ENCODE data around the gene NAV2.
A peak's percentile ranks its signal among the peaks of the same experiment; 100 is the strongest.
"Not testable (repeated sequence)": the region's sequence is repeated elsewhere in the genome, so short reads cannot be mapped to it uniquely, and the experiment has no call there.

NAV2 gene

GRCh38 chr11:20081336-20081735, 368.7 kb downstream of the NAV2 start:
- DNase-seq (ENCODE audit: low read depth, low spot score), result no peak

GRCh38 chr11:20083877-20084276, 371.2 kb downstream of the NAV2 start:
- not testable (repeated sequence) for DNase-seq (ENCODE audit: low read depth, low spot score)

DNA sequence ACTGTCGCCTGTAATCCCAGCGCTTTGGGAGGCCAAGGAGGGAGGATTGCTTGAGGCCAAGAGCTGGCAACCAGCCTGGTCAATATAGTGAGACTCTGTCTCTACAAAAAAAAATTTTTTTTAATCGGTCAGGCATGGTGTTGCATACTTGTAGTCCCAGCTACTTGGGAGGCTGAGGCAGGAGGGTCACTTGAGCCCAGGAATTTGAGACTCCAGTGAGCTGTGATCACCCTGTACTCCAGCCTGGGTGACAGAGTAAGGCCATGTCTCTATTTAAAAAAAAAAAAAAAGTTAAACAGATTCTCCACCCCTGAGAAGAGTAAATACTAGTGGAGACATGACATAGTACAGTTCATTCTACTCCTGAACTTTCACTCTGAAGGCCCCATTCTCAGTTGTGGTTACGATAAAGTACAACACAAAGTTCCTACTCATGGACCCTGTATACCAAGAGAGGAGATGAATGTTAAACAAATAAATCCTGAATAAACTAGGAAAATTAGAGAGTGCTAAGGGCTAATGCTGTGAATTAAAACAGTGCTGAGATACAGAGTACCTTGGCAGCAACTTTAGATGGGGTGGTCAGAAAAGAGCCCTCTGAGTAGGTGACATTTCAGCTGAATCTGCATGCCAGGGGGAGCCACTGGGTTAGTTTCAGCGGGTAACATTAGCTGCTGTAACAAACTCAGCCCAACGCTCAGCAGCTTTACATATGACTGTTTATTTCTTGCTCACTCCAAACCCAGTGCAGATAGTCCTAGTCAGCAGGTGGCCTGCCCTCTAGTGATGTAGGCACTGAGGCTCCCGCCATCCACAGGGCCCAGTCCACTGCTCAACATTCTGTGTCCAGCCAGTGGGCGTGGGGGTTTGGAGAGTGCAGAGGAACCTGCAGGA, 372.5 kb downstream of the NAV2 start:
- no peak for DNase-seq (ENCODE audit: low read depth, low spot score)

GRCh38 chr11:20085918-20086317, 373.3 kb downstream of the NAV2 start:
- DNase-seq (ENCODE audit: low read depth, low spot score), result no peak

DNA sequence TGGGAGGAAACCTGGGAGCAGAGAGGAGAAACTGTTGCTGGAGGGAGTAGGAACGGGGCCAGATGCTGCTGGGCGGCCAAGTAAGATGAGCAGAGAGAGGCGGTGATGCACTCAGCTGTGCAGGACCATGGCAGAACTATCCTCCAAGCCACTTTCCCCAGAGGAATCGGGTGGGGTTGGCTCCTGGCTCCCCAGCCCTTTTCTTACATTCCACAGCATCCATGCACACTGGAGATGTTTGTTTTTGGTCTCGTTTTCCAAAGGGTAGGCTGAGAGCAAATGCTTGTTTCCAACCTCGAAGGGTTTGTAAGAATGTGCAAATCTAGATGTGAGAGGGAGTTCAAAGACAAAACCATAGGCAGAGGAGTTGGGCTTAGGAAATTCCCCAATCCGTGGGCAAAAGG, 374.5 kb downstream of the NAV2 start:
- no peak for DNase-seq (ENCODE audit: low read depth, low spot score)

DNA sequence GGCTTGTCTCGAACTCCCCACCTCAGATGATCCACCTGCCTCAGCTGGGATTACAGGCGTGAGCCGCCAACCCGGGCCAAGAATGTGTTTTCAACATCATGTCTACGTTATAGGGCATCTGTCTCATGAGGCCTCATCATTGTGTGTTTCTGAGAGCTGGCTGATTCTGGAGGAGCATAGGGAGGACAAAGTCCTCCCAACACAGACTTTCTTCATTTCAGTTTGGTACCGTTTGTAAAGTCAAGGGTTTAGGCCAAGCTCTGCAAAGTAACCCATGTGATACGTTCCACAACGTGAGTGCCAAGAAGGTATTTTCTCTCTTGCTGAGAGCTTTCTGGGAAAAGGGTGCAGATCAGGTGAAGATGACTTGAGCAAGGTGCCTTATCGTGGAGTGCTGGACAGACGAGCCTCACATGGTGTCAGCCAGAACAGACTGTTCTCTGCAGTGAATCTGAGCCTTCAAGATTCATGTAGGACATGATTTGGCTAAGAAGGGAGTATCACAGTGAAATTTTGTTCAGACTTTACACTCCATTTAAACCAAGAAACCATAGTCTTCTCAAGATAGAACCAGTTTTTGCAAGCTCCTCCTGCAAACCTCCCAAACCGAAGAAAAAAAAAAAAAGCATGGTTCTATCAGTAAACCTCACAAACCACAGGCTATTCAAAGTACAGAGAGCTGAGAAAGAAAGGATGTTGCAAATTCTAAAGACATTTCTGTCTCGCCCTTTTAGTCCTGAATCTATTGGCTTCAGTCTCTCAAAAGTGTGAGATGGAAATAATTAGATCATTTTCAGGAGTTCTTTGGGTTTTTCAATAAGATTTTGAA, 376.0 kb downstream of the NAV2 start:
- DNase-seq (ENCODE audit: low read depth, low spot score), result no peak

- no peak for DNase-seq (ENCODE audit: low read depth, low spot score)
Measured at GRCh38 chr11:20089367-20089766, 376.7 kb downstream of the NAV2 start.

DNA sequence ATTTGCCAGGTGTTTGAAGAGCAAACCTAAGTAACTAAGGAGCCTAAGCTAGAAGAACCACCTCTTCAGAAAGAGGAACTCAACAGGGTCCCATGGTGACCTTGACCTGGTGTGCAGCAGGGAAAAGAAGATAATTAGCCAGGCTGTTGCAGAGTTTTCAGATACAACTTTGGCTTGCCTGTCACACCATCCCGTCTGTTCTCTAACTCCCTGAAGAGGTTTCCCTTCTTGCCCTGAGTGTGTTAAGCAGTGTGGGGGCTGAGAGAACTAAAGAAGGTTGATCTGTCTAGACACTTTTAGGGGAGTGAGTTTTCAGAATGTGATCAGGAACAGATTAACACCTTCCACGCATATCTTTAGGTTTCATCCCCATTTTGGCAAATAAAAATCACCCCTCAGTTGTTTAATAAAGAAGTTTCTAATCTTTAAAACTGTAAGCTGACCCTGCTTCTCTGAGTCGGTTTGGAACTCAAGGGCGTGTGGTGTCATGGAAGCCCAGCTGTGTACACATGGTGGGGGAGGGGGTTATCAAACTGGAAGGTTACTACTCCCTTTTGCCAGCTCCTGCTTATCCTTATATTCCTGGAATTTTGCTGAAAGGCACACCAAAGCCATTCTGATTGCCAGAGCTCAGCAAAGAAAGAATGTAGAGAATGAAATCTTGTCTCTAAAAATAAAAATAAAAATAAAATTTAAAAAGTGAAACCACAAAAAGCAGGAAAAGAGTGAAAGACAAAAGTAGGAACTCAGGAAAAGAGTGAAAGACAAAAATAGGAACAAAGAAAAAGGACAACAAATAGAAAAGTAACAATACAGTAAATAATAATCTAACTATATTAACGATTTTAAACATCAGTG, 377.4 kb downstream of the NAV2 start:
- DNase-seq (ENCODE audit: low read depth, low spot score), result no peak

DNA sequence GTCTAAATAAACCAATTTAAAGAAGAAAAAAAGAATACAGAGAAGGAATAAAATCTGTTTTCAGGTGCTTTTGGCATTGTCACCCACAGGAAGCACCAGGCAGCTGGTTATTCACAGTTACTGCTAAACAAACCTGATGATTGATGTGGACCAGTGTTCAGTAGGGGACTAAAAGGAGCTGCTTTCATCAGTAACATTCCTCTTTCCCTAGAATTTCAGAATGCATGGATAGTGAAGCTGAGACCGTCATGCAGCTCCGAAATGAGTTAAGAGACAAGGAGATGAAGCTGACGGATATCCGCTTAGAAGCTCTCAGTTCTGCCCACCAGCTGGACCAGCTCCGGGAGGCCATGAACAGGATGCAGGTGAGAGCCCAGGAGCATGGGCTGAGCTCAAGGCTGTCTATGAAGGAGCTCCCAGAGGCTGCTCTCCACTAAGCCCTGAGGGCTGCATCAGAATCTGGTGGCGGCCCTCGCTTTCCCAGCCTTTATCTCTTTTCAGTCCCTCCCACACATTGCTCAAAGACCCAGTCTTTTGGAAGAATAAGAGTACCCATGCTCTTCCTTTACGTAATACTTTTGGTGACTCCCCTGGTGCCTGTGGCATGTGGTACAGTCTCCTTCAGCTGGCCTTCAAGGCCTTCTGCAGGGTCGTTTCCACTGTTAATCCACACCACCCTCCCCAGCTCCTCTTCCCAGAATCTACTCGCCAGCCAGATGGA, 378.2 kb downstream of the NAV2 start:
- DNase-seq (ENCODE audit: low read depth, low spot score), result no peak

DNA sequence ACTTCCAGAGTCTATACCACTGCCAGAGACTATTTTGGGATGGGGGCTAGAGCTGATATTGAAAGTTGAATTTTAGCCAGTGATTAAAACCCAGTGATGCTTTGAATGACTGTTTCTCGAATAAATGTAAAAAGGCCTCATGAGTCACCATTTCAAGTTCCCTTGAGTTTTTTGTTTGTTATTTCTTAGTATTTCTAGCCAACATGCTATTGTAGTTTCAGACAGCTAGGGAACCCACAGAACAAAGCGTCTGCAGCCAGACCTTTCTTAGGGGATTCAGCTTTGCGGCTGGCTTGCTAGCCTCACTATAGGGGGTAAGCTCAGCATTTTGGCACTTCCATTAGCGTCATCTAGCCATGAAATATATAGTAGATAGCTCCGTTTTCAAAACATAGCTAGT, 381.1 kb downstream of the NAV2 start:
- DNase-seq (ENCODE audit: low read depth, low spot score), result peak; percentile 81

DNA sequence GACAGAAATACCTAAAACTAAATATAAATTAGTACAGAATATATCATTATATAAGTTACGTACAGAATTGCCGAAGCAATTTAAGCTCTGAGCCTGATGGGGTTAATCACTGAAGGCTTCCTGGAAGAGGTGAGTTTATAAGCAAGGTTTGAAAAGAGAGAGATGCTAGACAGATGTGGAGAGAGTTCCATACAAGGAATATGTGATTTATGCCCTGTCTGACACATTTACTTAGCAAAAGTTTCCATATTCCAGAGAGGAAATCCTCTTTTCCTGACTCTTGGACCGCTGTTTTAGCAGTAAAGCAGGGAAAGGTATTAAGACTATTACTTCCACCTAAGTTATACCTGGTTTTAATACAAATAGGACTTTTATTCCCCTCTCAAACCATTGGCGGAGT, 382.6 kb downstream of the NAV2 start:
- no peak for DNase-seq (ENCODE audit: low read depth, low spot score)

GRCh38 chr11:20097319-20098221, 384.9 kb downstream of the NAV2 start:
- DNase-seq (ENCODE audit: low read depth, low spot score), result peak; percentile 55

DNA sequence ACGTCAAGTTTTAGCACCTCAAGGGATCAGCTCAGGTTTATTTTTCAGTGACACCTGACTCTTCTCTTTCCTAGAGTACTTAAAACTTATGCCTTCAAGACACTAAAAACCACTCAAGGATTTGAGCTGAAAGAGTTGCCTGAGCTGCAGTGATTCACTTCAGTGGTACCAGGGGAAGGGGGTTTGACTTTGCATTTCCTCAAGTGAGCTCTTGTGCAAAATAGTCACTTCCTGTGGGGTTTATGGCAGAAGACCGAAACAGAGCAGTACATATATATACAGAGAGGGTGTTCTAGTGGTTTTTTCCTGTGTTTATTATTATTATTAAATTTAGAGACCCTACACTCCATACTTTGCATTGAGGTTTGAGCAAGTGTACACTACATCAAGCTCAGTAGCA, 386.9 kb downstream of the NAV2 start:
- no peak for DNase-seq (ENCODE audit: low read depth, low spot score)

- no peak for DNase-seq (ENCODE audit: low read depth, low spot score)
Measured at GRCh38 chr11:20102397-20102796, 389.8 kb downstream of the NAV2 start.

DNA sequence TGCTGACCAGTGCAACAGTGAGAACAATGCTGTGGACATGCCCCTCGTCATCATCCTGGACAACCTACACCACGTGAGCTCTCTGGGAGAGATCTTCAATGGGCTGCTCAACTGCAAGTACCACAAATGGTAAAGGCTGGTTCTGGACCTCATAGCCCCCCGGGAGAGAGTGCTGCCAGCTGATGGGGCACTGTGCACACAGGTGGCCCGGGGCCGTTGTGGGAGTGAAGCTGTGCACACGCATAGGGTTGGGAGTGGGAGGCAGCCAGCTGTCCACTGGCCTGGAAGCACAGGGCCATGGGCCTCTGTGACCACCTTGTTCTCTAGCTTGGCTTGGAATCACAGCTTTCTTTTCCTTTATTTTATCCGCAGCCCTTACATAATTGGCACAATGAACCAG, 390.6 kb downstream of the NAV2 start:
- no peak for DNase-seq (ENCODE audit: low read depth, low spot score)

DNA sequence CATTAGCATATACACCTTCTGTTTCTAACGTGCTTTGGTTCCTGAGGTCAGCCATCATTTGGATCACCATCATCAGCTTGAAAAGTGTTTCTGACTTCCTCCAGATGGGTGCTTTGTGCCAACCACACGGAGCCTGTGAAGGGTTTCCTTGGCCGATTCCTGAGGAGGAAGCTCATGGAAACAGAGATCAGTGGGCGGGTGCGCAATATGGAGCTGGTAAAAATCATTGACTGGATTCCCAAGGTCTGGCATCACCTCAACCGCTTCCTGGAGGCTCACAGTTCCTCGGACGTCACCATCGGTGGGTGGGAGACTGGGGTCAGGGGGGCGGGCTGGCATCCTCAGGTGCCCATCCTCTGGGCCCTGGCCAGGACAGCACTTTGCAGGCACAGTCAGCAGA, 392.8 kb downstream of the NAV2 start:
- DNase-seq (ENCODE audit: low read depth, low spot score), result no peak

DNA sequence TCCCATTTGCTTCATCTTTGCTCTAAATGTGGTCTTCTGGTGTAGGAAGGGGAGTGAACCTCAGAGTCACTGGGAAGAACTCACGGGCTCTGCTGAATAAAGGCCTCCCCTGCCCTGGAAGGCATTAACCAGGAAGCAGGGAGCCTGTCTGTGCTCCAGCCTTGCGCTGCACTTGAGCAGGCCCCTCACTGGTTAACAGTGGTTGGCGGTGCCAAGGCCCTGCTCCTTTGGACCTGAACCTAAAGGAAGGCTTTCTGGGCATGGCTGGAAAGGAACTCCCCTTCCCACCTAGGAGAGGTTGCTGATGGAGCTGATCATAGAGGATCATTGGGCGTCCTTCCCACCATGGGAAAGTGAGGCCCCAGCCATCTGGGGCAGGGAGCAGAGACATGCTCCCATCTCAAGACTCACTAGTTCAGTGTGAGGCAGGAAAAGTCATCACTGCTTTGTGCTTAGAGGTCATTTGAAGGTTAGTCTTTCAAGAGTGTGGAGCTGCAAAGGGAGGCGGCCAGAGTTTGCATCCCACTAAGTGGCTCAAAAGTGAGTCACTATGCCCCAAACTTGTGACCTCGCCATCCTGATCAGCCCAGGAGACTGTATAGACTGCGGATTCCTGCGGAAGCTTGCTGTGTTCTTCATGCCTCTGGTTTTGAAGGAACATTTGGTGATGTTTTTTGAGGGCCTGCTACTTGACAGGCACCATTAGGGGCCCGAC, 397.3 kb downstream of the NAV2 start:
- DNase-seq (ENCODE audit: low read depth, low spot score), result no peak

DNA sequence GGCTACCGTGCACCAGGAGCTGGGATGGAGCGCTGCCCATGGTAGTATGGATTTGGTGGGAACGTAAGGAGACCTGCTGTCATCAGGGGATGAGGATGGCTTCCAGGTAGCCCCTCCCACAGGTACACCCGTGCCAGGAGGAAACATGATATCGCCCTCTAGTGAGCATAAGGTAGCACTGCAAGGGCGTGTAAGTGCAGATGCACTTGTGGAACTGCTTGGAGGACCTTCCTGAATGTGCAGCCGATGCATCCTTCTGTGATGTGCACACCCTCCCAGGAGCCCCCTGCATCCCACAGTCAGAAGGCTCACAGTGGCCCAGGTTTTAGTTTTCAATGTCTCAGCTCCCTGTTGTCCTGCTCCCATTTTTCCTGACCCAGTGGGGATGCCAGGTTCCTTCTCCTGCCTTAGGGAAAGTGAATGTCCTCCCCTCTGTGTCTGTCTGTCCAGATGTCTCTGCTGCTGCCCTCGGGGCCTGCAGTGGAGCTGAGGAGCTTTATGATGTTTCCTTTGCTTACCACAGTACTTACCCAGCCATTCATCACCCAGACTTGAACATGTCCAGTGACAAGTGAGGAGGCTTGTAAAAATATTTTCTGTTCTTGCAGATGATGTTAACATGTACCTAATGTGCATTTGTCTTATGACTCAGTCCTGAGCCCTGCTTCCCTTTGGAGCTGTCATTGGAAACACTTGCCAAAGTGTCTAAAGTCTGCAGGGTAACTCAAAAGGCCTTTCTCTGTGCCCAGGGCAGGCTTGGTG, 398.5 kb downstream of the NAV2 start:
- peak; percentile 68 for DNase-seq (ENCODE audit: low read depth, low spot score)

- DNase-seq (ENCODE audit: low read depth, low spot score), result no peak
Measured at GRCh38 chr11:20111871-20112270, 399.2 kb downstream of the NAV2 start.
